CD4-positive, CD25-positive, alpha-beta regulatory T cell (primary cell): ENCODE measurements around the gene PCDHGA11. TPM values are rescaled to one million over a fixed set of nuclear protein-coding genes. Genes with fewer than 3 reads are reported as not detected.
A peak's percentile ranks its signal among the peaks of the same experiment; 100 is the strongest.
"Not testable (repeated sequence)": the region's sequence is repeated elsewhere in the genome, so short reads cannot be mapped to it uniquely, and the experiment has no call there.

Experiments used
- ATAC-seq, 2 donors: fragments of 150-1000 bp; cut with Tn5 transposase; one replicate each; pipeline ENCODE4 v1.10.0; 2021; ENCODE audit warnings: low read depth in 2 of 2, moderate number of reproducible peaks in 2 of 2, moderate library complexity in 1 of 2
- DNase-seq, 3 donors: peaks; one replicate each; pipeline versions ENCODE4 v3.0.0 to v3.0.0-alpha.2; 2012 to 2022; ENCODE audit warnings: mixed read lengths in 1 of 3
- H3K27ac ChIP-seq: one replicate; pipeline ENCODE4 v1.7.0; 2013; ENCODE audit warnings: mild to moderate bottlenecking, low read length; ENCODE audit not compliant: insufficient read depth, poor library complexity, severe bottlenecking
- H3K27me3 ChIP-seq: one replicate; pipeline ENCODE4 v1.7.0; 2013; ENCODE audit warnings: low read length; ENCODE audit not compliant: control insufficient read depth, insufficient read depth
- H3K36me3 ChIP-seq: one replicate; pipeline ENCODE4 v1.7.0; 2013; ENCODE audit warnings: mild to moderate bottlenecking, low read length, moderate library complexity; ENCODE audit not compliant: control insufficient read depth, insufficient read depth
- H3K4me1 ChIP-seq: 2 replicates; pipeline ENCODE4 v1.7.0; 2013; ENCODE audit warnings: mild to moderate bottlenecking, low read length; ENCODE audit not compliant: insufficient read depth, control insufficient read depth, poor library complexity, severe bottlenecking
- H3K4me3 ChIP-seq: one replicate; pipeline ENCODE4 v1.7.0; 2013; ENCODE audit warnings: low read depth, mild to moderate bottlenecking, low read length, moderate library complexity
- H3K9me3 ChIP-seq, 2 experiments: 1 replicate in 1 of 2; 2 replicates in 1 of 2; pipeline ENCODE4 v1.7.0; 2013; ENCODE audit warnings: low read length in 2 of 2, mild to moderate bottlenecking in 1 of 2, moderate library complexity in 1 of 2; ENCODE audit not compliant: control insufficient read depth in 2 of 2
- H3K27ac Mint-ChIP-seq, 3 donors: one replicate each; pipeline ENCODE4 v1.8.0; 2020 to 2022; ENCODE audit warnings: mild to moderate bottlenecking in 3 of 3, mixed read lengths in 3 of 3, moderate library complexity in 2 of 3
- H3K27me3 Mint-ChIP-seq: one replicate; pipeline ENCODE4 v1.8.0; 2022; ENCODE audit warnings: mild to moderate bottlenecking, mixed read lengths
- H3K36me3 Mint-ChIP-seq: one replicate; pipeline ENCODE4 v1.8.0; 2020; ENCODE audit warnings: mixed read lengths
- H3K4me1 Mint-ChIP-seq, 4 donors: one replicate each; pipeline ENCODE4 v1.8.0; 2020 to 2022; ENCODE audit warnings: mixed read lengths in 4 of 4, mild to moderate bottlenecking in 1 of 4
- H3K4me3 Mint-ChIP-seq, 4 donors: one replicate each; pipeline ENCODE4 v1.8.0; 2020 to 2022; ENCODE audit warnings: mild to moderate bottlenecking in 4 of 4, mixed read lengths in 4 of 4, moderate library complexity in 3 of 4
- H3K9me3 Mint-ChIP-seq, 7 donors: one replicate each; pipeline ENCODE4 v1.8.0; 2020 to 2022; ENCODE audit warnings: mixed read lengths in 7 of 7, mild to moderate bottlenecking in 3 of 7, moderate library complexity in 2 of 7
- polyA plus RNA-seq, 4 donors: library from polyadenylated mRNA; unstranded; fragments of 300-500 nt; fragmentation: Illumina TruSeq; gene quantifications; one replicate each; pipeline ENCODE4 v1.2.3, GENCODE V29; 2021
- total RNA-seq: library from RNA; stranded (reverse); gene quantifications from one replicate; pipeline ENCODE4 v1.2.3, GENCODE V29; 2022

The PCDHGA11 gene
- total and polyA plus RNA-seq, 5 donors from 2014 or later, result not detected

GRCh38 chr5:141393267-141393666 lies 27.6 kb upstream of the PCDHGA11 start:
- H3K36me3 ChIP-seq, result no peaks in the 10 kb centered on the region
- H3K4me3 ChIP-seq, result no peak overlapping the region
- ATAC-seq (no peak), DNase-seq (no peak)
- H3K9me3 ChIP-seq, result peaks cover 23 to 37% of the 10 kb centered on the region in 2 experiments
- Mint-ChIP-seq H3K4me1 (peaks cover 0 to 3% (median 0%) of the 10 kb centered on the region in 4 donors), H3K4me3 (no peak overlapping the region), H3K9me3 (peaks cover 0 to 56% (median 11%) of the 10 kb centered on the region in 7 donors), H3K27ac (no peak overlapping the region), H3K36me3 (peaks cover 3% of the 10 kb centered on the region), H3K27me3 (peaks cover 49% of the 10 kb centered on the region)
- H3K27me3 ChIP-seq, result peaks cover 24% of the 10 kb centered on the region
- H3K27ac ChIP-seq, result no peak overlapping the region
- H3K4me1 ChIP-seq, result no peaks in the 10 kb centered on the region

- peaks cover 41% of the 10 kb centered on the region for H3K27me3 Mint-ChIP-seq
Measured at GRCh38 chr5:141394401-141395187, 26.3 kb upstream of the PCDHGA11 start.

GRCh38 chr5:141397756-141398551 lies 22.9 kb upstream of the PCDHGA11 start, which contains the start of gene PCDHGB5:
Gene PCDHGB5, plus strand, starts transcription at chr5:141397947. Its CDS starts 181 bp downstream, at chr5:141398128.
- DNase-seq, result peak in 1 of 3 donors; percentile 45
- ATAC-seq, result peak; percentile 50 to 59
- H3K4me1 Mint-ChIP-seq, H3K36me3 ChIP-seq, H3K4me3 ChIP-seq, H3K27ac Mint-ChIP-seq, H3K36me3 Mint-ChIP-seq, H3K27ac ChIP-seq, H3K4me1 ChIP-seq: not testable (repeated sequence)
- H3K4me3 Mint-ChIP-seq, result peak within 1 kb of the TSS in 2 of 4 donors; percentile 29 to 43
- H3K9me3 Mint-ChIP-seq, result peaks cover 0 to 41% (median 7%) of the 10 kb centered on the region in 7 donors
- Histone ChIP-seq H3K9me3 (peaks cover 21 to 28% of the 10 kb centered on the region in 2 experiments), H3K27me3 (peaks cover 26% of the 10 kb centered on the region)
- H3K27me3 Mint-ChIP-seq, result peaks cover 40% of the 10 kb centered on the region

More at GRCh38 chr5:141394401-141395187, 26.3 kb upstream of the PCDHGA11 start:
- not testable (repeated sequence) for H3K4me3 ChIP-seq, H3K36me3 Mint-ChIP-seq, H3K4me1 ChIP-seq, DNase-seq, ATAC-seq, H3K36me3 ChIP-seq, H3K4me1 Mint-ChIP-seq, H3K27ac Mint-ChIP-seq, H3K27ac ChIP-seq
- H3K4me3 Mint-ChIP-seq, result peak overlapping the region in 1 of 4 donors; percentile 32
- Histone ChIP-seq H3K9me3 (peaks cover 23 to 37% of the 10 kb centered on the region in 2 experiments), H3K27me3 (peaks cover 23% of the 10 kb centered on the region)
- peaks cover 0 to 55% (median 8%) of the 10 kb centered on the region in 7 donors for H3K9me3 Mint-ChIP-seq

- DNase-seq (no peak), ATAC-seq (no peak)
- peaks cover 19 to 29% of the 10 kb centered on the region in 2 experiments for H3K9me3 ChIP-seq
- Mint-ChIP-seq H3K9me3 (peaks cover 0 to 39% (median 10%) of the 10 kb centered on the region in 7 donors), H3K27me3 (peaks cover 46% of the 10 kb centered on the region), H3K27ac (no peak overlapping the region), H3K4me1 (peaks cover 0 to 6% (median 0%) of the 10 kb centered on the region in 4 donors), H3K36me3 (peaks cover 3% of the 10 kb centered on the region), H3K4me3 (peak overlapping the region in 1 of 4 donors; percentile 29)
- no peaks in the 10 kb centered on the region for H3K36me3 ChIP-seq
- H3K27me3 ChIP-seq, result peaks cover 25% of the 10 kb centered on the region
- no peak overlapping the region for H3K4me3 ChIP-seq
- no peak overlapping the region for H3K27ac ChIP-seq
- no peaks in the 10 kb centered on the region for H3K4me1 ChIP-seq
Measured at GRCh38 chr5:141398608-141399007, 22.2 kb upstream of the PCDHGA11 start.

- Mint-ChIP-seq H3K27me3 (peaks cover 51% of the 10 kb centered on the region), H3K4me3 (no peak overlapping the region), H3K4me1 (peaks cover 0 to 6% (median 0%) of the 10 kb centered on the region in 4 donors), H3K27ac (no peak overlapping the region), H3K9me3 (peaks cover 0 to 38% (median 10%) of the 10 kb centered on the region in 7 donors), H3K36me3 (peaks cover 3% of the 10 kb centered on the region)
- peaks cover 21% of the 10 kb centered on the region for H3K27me3 ChIP-seq
- no peak for ATAC-seq
- peaks cover 20 to 29% of the 10 kb centered on the region in 2 experiments for H3K9me3 ChIP-seq
- H3K27ac ChIP-seq, result no peak overlapping the region
- no peaks in the 10 kb centered on the region for H3K4me1 ChIP-seq
- DNase-seq, result no peak
- H3K36me3 ChIP-seq, result no peaks in the 10 kb centered on the region
- no peak overlapping the region for H3K4me3 ChIP-seq
Measured at GRCh38 chr5:141399555-141400258, 21.1 kb upstream of the PCDHGA11 start.

- H3K27me3 ChIP-seq, result peaks cover 38% of the 10 kb centered on the region
- H3K27ac ChIP-seq, result no peak within 1 kb of the TSS
- H3K9me3 Mint-ChIP-seq, result peaks cover 0 to 29% (median 7%) of the 10 kb centered on the region in 7 donors
- peaks cover 60% of the 10 kb centered on the region for H3K27me3 Mint-ChIP-seq
- no peak for DNase-seq
- H3K4me3 ChIP-seq, result no peak within 1 kb of the TSS
- peaks cover 0 to 6% (median 0%) of the 10 kb centered on the region in 4 donors for H3K4me1 Mint-ChIP-seq
- ATAC-seq, result no peak
- peaks cover 8% of the 10 kb centered on the region for H3K36me3 Mint-ChIP-seq
- H3K36me3 ChIP-seq, result no peaks in the 10 kb centered on the region
- peaks cover 24 to 35% of the 10 kb centered on the region in 2 experiments for H3K9me3 ChIP-seq
- no peak within 1 kb of the TSS for H3K27ac Mint-ChIP-seq
- H3K4me1 ChIP-seq, result no peaks in the 10 kb centered on the region
- H3K4me3 Mint-ChIP-seq, result peak within 1 kb of the TSS; percentile 27 to 52 (median 34)
Measured at GRCh38 chr5:141402553-141403243, 18.2 kb upstream of the PCDHGA11 start, which contains the start of gene PCDHGA9. Gene PCDHGA9, plus strand, starts transcription at chr5:141402778. Its CDS starts 175 bp downstream, at chr5:141402953.
